HG03520 (cell line): ENCODE measurements around the gene CCDC68.
"Not testable (repeated sequence)": the region's sequence is repeated elsewhere in the genome, so short reads cannot be mapped to it uniquely, and the experiment has no call there.

Source experiments
- ATAC-seq: cut with Tn5 transposase; IDR thresholded peaks from one replicate; pipeline ENCODE4 v1.9.1; 2021; ENCODE audit warnings: mild to moderate bottlenecking, moderate library complexity; ENCODE audit not compliant: unreplicated experiment

CCDC68 gene

GRCh38 chr18:54878659-54879358 is 80.5 kb downstream of the CCDC68 start:
- no peak for ATAC-seq

- ATAC-seq, result no peak
Observed at GRCh38 chr18:54878159-54878622, 81.1 kb downstream of the CCDC68 start.

- no peak for ATAC-seq
Observed at GRCh38 chr18:54877076-54877475, 82.2 kb downstream of the CCDC68 start.

- ATAC-seq, result no peak
Observed at GRCh38 chr18:54875063-54875462, 84.2 kb downstream of the CCDC68 start.

GRCh38 chr18:54873884-54874255 is 85.4 kb downstream of the CCDC68 start:
- no peak for ATAC-seq

GRCh38 chr18:54872681-54873080 is 86.6 kb downstream of the CCDC68 start:
- no peak for ATAC-seq

- ATAC-seq, result no peak
Observed at GRCh38 chr18:54871231-54871630, 88.0 kb downstream of the CCDC68 start.

GRCh38 chr18:54867131-54867530 is 92.1 kb downstream of the CCDC68 start:
- no peak for ATAC-seq

GRCh38 chr18:54860941-54861340 is 98.3 kb downstream of the CCDC68 start:
- no peak for ATAC-seq

GRCh38 chr18:54859667-54860421 is 99.4 kb downstream of the CCDC68 start:
- ATAC-seq, result no peak

- no peak for ATAC-seq
Observed at GRCh38 chr18:54857499-54857898, 101.8 kb downstream of the CCDC68 start.

- no peak for ATAC-seq
Observed at GRCh38 chr18:54856105-54856646, 103.1 kb downstream of the CCDC68 start.

- not testable (repeated sequence) for ATAC-seq
Observed at GRCh38 chr18:54855050-54855449, 104.2 kb downstream of the CCDC68 start.

- ATAC-seq, result no peak
Observed at GRCh38 chr18:54852780-54853675, 106.2 kb downstream of the CCDC68 start.
